ENCODE data around the gene TMEM92.

Gene TMEM92

GRCh38 chr17:50274142-50274896 lies at the start of gene TMEM92:
TSS of gene TMEM92 (plus strand) at chr17:50274466. CDS start at chr17:50274502, 36 bp downstream.
- no peak for DNase-seq

GRCh38 chr17:50225701-50226240 lies 48.5 kb upstream of the TMEM92 start:
- no peak for DNase-seq

GRCh38 chr17:50234581-50234980 lies 39.7 kb upstream of the TMEM92 start:
- DNase-seq, result no peak

GRCh38 chr17:50237901-50238300 lies 36.4 kb upstream of the TMEM92 start:
- DNase-seq, result no peak

GRCh38 chr17:50238601-50239280 lies 35.5 kb upstream of the TMEM92 start:
- DNase-seq, result no peak

GRCh38 chr17:50239937-50240336 lies 34.3 kb upstream of the TMEM92 start:
- peak; percentile 57 for DNase-seq

- DNase-seq, result peak; percentile 74
Measured at GRCh38 chr17:50240851-50241250, 33.4 kb upstream of the TMEM92 start.

- DNase-seq, result no peak
Measured at GRCh38 chr17:50241431-50241830, 32.8 kb upstream of the TMEM92 start.

GRCh38 chr17:50244771-50245170 lies 29.5 kb upstream of the TMEM92 start:
- no peak for DNase-seq

- DNase-seq, result no peak
Measured at GRCh38 chr17:50248255-50248654, 26.0 kb upstream of the TMEM92 start.

GRCh38 chr17:50252781-50253180 lies 21.5 kb upstream of the TMEM92 start:
- no peak for DNase-seq

- no peak for DNase-seq
Measured at GRCh38 chr17:50255766-50256635, 18.3 kb upstream of the TMEM92 start.

- DNase-seq, result no peak
Measured at GRCh38 chr17:50256826-50257618, 17.2 kb upstream of the TMEM92 start.

GRCh38 chr17:50257676-50258224 lies 16.5 kb upstream of the TMEM92 start:
- no peak for DNase-seq

- DNase-seq, result peak; percentile 94
Measured at GRCh38 chr17:50258647-50259476, 15.4 kb upstream of the TMEM92 start.

GRCh38 chr17:50259477-50260324 lies 14.6 kb upstream of the TMEM92 start:
- DNase-seq, result peak; percentile 72

GRCh38 chr17:50260501-50260911 lies 13.8 kb upstream of the TMEM92 start:
- no peak for DNase-seq

GRCh38 chr17:50261051-50261915 lies 13.0 kb upstream of the TMEM92 start:
- no peak for DNase-seq
